Transverse colon (tissue), 4 donors: Measurements from ENCODE around the gene JAM3. TPM values are rescaled to one million over a fixed set of nuclear protein-coding genes. Genes with fewer than 3 reads are reported as not detected.
"Not testable (repeated sequence)": the region's sequence is repeated elsewhere in the genome, so short reads cannot be mapped to it uniquely, and the experiment has no call there.

ENCODE experiments used
- DNase-seq: peaks from one replicate; pipeline ENCODE4 v3.0.0-alpha.2; 2019
- H3K27ac ChIP-seq, 4 donors: fragments of 200-600 bp; sonication (generic); 2 replicates each; pipeline ENCODE4 v1.5.1; 2016 to 2018; ENCODE audit warnings: inconsistent platforms in 4 of 4
- H3K27me3 ChIP-seq: fragments of 200-600 bp; sonication (generic); 2 replicates; pipeline ENCODE4 v1.5.1; 2017; ENCODE audit warnings: inconsistent platforms
- H3K36me3 ChIP-seq, 4 donors: fragments of 200-600 bp; sonication (generic); 2 replicates each; pipeline ENCODE4 v1.5.1; 2017 to 2019; ENCODE audit warnings: inconsistent platforms in 4 of 4
- H3K4me1 ChIP-seq, 4 donors: fragments of 200-600 bp; sonication (generic); 2 replicates each; pipeline ENCODE4 v1.5.1; 2017 to 2020; ENCODE audit warnings: inconsistent platforms in 4 of 4
- H3K4me3 ChIP-seq, 4 donors: fragments of 200-600 bp; sonication (generic); 1 replicate in 1 of 4; 2 replicates in 3 of 4; pipeline versions ENCODE4 v1.5.1 to v1.6.1; 2017 to 2019; ENCODE audit warnings: inconsistent platforms in 4 of 4
- H3K9me3 ChIP-seq, 2 donors: fragments of 200-600 bp; sonication (generic); 2 replicates each; pipeline ENCODE4 v1.5.1; 2017 to 2019; ENCODE audit warnings: inconsistent platforms in 2 of 2
- EP300 ChIP-seq: sonication (generic); formaldehyde crosslinking; IDR thresholded peaks from one replicate; pipeline ENCODE4 v1.6.1; 2017; ENCODE audit warnings: antibody characterized with exemption, low read depth
- POLR2A ChIP-seq: fragments of 450-650 bp; IDR thresholded peaks from one replicate; pipeline ENCODE4 v1.6.1; 2016; ENCODE audit warnings: antibody characterized with exemption, mild to moderate bottlenecking, moderate library complexity
- POLR2AphosphoS5 ChIP-seq, 3 donors: sonication (generic); formaldehyde crosslinking; IDR thresholded peaks; one replicate each; pipeline ENCODE4 v1.6.1; 2016; ENCODE audit warnings: antibody characterized with exemption in 3 of 3
- WGBS, 2 donors: methylation state at CpG; one replicate each; pipeline ENCODE4 v1.1.5; 2018; ENCODE audit warnings: low coverage in 1 of 2; 5-methylcytosine and 5-hydroxymethylcytosine counted together
- in situ Hi-C, 4 donors: fragments of 200-750 bp; cut with MboI; loops; one replicate each; pipeline versions ENCODE4 v1.15.0 to v1.15.1; 2017; ENCODE audit warnings: low sequenced_read_pairs in 3 of 4, low pct_ligation_motif_present in 1 of 4, low pct_unique_long_range_greater_than_20kb in 1 of 4
- intact Hi-C: fragments of 100-400 bp; cut with DNase I; formaldehyde crosslinking; loops from one replicate; pipeline ENCODE4 v1.15.1; 2023; ENCODE audit warnings: low total_unique reads
- total RNA-seq, 4 donors: library from RNA; depleted of rRNA; stranded (reverse); fragments of >200 nt; gene quantifications; one replicate each; pipeline ENCODE4 v1.1.0, GENCODE V29; 2016
- TF ChIP-seq, protein P1 (sequence below), 5 experiments: fragments of 200-600 bp in 3 of 5; fragments of 450-650 bp in 2 of 5; sonication (generic) in 3 of 5; IDR thresholded peaks; 1 replicate in 2 of 5; 2 replicates in 3 of 5; pipeline ENCODE4 v1.5.1; 2016 to 2017; ENCODE audit warnings: antibody characterized with exemption in 5 of 5, inconsistent platforms in 3 of 5, mild to moderate bottlenecking in 2 of 5, moderate library complexity in 1 of 5

JAM3 gene
- total RNA-seq, 4 donors from 2014 or later, result 7.8 to 56.9 (median 13.8) TPM

DNA sequence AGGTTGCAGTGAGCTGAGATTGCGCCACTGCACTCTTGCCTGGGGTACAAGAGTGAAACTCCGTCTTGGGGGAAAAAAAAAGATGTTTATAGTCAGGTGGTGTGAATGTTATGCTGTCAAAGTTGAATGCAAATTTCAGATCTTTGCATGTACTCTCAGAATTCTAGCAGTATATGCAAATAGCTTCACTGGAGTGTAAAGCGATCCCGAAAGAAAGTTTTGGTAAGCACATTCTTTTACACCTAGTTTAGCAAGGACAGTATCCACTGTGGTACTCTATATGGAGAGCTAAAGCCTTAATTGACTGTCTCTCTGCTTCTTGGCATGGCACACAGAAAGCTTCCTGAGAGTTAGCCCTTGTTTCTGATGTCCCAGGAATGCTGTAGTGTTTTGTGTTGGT is 4.0 kb downstream of the JAM3 start:
- Histone ChIP-seq H3K9me3 (no peaks in the 10 kb centered on the region), H3K27ac (peak overlapping the region in 1 of 4 donors; percentile 15), H3K36me3 (no peaks in the 10 kb centered on the region), H3K4me3 (no peak overlapping the region), H3K27me3 (peaks cover 28% of the 10 kb centered on the region), H3K4me1 (peaks cover 0 to 3% (median 0%) of the 10 kb centered on the region in 4 donors)
- intact Hi-C loops (loop anchor here (5.0 kb wide), 1 partner anchor 49 kb away; no protein-coding TSS in a partner anchor), in situ Hi-C loops (no loop called here)
- TF ChIP-seq EP300 (no peak), POLR2A (no peak), POLR2AphosphoS5 (IDR thresholded peaks at IDR 0.05) (no peak)
- TF ChIP-seq, protein P1, sequence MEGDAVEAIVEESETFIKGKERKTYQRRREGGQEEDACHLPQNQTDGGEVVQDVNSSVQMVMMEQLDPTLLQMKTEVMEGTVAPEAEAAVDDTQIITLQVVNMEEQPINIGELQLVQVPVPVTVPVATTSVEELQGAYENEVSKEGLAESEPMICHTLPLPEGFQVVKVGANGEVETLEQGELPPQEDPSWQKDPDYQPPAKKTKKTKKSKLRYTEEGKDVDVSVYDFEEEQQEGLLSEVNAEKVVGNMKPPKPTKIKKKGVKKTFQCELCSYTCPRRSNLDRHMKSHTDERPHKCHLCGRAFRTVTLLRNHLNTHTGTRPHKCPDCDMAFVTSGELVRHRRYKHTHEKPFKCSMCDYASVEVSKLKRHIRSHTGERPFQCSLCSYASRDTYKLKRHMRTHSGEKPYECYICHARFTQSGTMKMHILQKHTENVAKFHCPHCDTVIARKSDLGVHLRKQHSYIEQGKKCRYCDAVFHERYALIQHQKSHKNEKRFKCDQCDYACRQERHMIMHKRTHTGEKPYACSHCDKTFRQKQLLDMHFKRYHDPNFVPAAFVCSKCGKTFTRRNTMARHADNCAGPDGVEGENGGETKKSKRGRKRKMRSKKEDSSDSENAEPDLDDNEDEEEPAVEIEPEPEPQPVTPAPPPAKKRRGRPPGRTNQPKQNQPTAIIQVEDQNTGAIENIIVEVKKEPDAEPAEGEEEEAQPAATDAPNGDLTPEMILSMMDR (IDR thresholded peaks at IDR 0.05), result no peak
- 67 to 83% methylated on average over 4 of the region's 4 CpGs for WGBS, 2 donors
- no peak for DNase-seq

DNA sequence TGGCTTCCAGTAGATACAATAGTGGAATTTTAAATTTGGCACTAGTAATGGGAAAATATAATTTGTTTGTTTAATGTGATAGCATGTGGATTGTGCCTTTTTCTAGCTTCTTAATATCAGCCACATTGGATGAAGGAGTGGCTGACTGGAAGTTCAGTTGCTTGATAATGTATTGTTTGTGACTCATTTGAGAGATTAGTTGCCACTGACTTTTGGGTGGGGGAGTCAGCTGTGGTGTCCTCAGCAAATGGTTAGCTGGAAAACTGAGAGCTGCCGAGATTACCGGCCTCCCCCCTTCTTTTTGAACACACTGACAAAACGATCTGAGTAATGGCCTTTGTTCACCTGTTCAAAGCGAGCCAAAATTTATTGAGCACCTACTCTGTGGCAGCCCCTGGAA is 5.5 kb downstream of the JAM3 start:
- 0 to 72% methylated on average over 1 to 4 of the region's 4 CpGs for WGBS, 2 donors
- Histone ChIP-seq H3K4me1 (peaks cover 0 to 3% (median 0%) of the 10 kb centered on the region in 4 donors), H3K27ac (no peak overlapping the region), H3K36me3 (no peaks in the 10 kb centered on the region), H3K4me3 (no peak overlapping the region), H3K9me3 (no peaks in the 10 kb centered on the region), H3K27me3 (peaks cover 13% of the 10 kb centered on the region)
- intact Hi-C loops, result loop anchor here (5.0 kb wide), 1 partner anchor 48 kb away; no protein-coding TSS in a partner anchor
- TF ChIP-seq, protein P1 (IDR thresholded peaks at IDR 0.05), result no peak
- TF ChIP-seq POLR2A, result no peak
- no peak for TF ChIP-seq EP300
- TF ChIP-seq POLR2AphosphoS5 (IDR thresholded peaks at IDR 0.05), result no peak
- in situ Hi-C loops, result no loop called here
- no peak for DNase-seq

- H3K27ac ChIP-seq, result no peak overlapping the region
- intact Hi-C loops, result loop anchor here (5.0 kb wide), 1 partner anchor 48 kb away; no protein-coding TSS in a partner anchor
- H3K4me1 ChIP-seq, result peaks cover 0 to under 1% (median 0%) of the 10 kb centered on the region in 4 donors
- H3K27me3 ChIP-seq, result peaks cover 9% of the 10 kb centered on the region
- TF ChIP-seq, protein P1 (IDR thresholded peaks at IDR 0.05), result no peak
- TF ChIP-seq POLR2AphosphoS5 (IDR thresholded peaks at IDR 0.05), result no peak
- DNase-seq, result no peak
- H3K36me3 ChIP-seq, result no peaks in the 10 kb centered on the region
- H3K9me3 ChIP-seq, result no peaks in the 10 kb centered on the region
- H3K4me3 ChIP-seq, result no peak overlapping the region
- in situ Hi-C loops, result no loop called here
- 55% methylated on average over 1 of the region's 1 CpG; no CpG with 5 or more reads in 1 of the 2 donors for WGBS, 2 donors
These were observed 5.9 kb downstream of the JAM3 start for GRCh38 chr11:134074766-134075165.

GRCh38 chr11:134079317-134079716 is 10.4 kb downstream of the JAM3 start:
- in situ Hi-C loops, result no loop called here
- H3K36me3 ChIP-seq, result no peaks in the 10 kb centered on the region
- no peak for DNase-seq
- 50 to 67% methylated on average over 1 to 5 of the region's 5 CpGs for WGBS, 2 donors
- no peak overlapping the region for H3K27ac ChIP-seq
- TF ChIP-seq POLR2A (no peak), EP300 (no peak), POLR2AphosphoS5 (IDR thresholded peaks at IDR 0.05) (no peak)
- TF ChIP-seq, protein P1 (IDR thresholded peaks at IDR 0.05), result no peak
- H3K4me1 ChIP-seq, result no peaks in the 10 kb centered on the region
- no peaks in the 10 kb centered on the region for H3K9me3 ChIP-seq
- no peak overlapping the region for H3K4me3 ChIP-seq
- H3K27me3 ChIP-seq, result no peaks in the 10 kb centered on the region
- intact Hi-C loops, result no loop called here

- in situ Hi-C loops, H3K4me1 ChIP-seq, H3K27me3 ChIP-seq, H3K4me3 ChIP-seq, H3K9me3 ChIP-seq, H3K27ac ChIP-seq, intact Hi-C loops, H3K36me3 ChIP-seq, DNase-seq: not testable (repeated sequence)
- WGBS, 2 donors, result 50 to 76% methylated on average over 1 to 3 of the region's 3 CpGs
These were observed 12.4 kb downstream of the JAM3 start for GRCh38 chr11:134081258-134081657.
